HepG2 (cell line): Measurements from ENCODE around the gene SNHG17. TPM values are rescaled to one million over a fixed set of nuclear protein-coding genes. Genes with fewer than 3 reads are reported as not detected.
A peak's percentile ranks its signal among the peaks of the same experiment; 100 is the strongest.

ENCODE experiments used
- ATAC-seq: fragments of 200-7000 bp; cut with Tn5 transposase; 3 replicates; pipeline ENCODE4 v1.9.1; 2020; ENCODE audit warnings: mild to moderate bottlenecking, moderate library complexity
- BruUV-seq: library from RNA; stranded (reverse); fragments of 400-500 nt; replicated peaks from 2 replicates; lab custom pipeline; 2021; lab: Mats Ljungman, UMichigan
- CTCF ChIA-PET: fragments of 300-600 bp; formaldehyde crosslinking; extraction: SDS; loops from one replicate; lab custom pipeline; 2021; ENCODE audit warnings: low total read pairs, inconsistent platforms, low intra/inter-chr PET ratio; lab: Yijun Ruan, JAX
- POLR2A ChIA-PET: fragments of 350-600 bp; sonication (Branson Sonifier 250); formaldehyde crosslinking; loops from one replicate; lab custom pipeline; 2020; ENCODE audit warnings: antibody characterized with exemption, inconsistent platforms; lab: Yijun Ruan, JAX
- DNase-seq: peaks from one replicate; pipeline ENCODE4 v3.0.0-alpha.2; 2015; ENCODE audit warnings: low spot score
- FAIRE-seq: peaks from 3 replicates; lab custom pipeline; 2011; peaks lifted over from hg19 to GRCh38; lab: Jason Lieb, UNC
- H2AFZ ChIP-seq: one replicate; pipeline ENCODE4 v1.6.1; 2011; ENCODE audit warnings: low read length, inconsistent platforms
- H3K27ac ChIP-seq: fragments of 300-600 bp; 3 replicates; pipeline ENCODE4 v1.8.0; 2011; ENCODE audit warnings: mixed run types, mild to moderate bottlenecking, mixed read lengths, low read length, inconsistent platforms; ENCODE audit not compliant: insufficient read depth; ENCODE audit errors: extremely low read length
- H3K27me3 ChIP-seq, 2 experiments: fragments of 200-600 bp in 1 of 2; 2 replicates in 1 of 2; 3 replicates in 1 of 2; pipeline versions ENCODE4 v1.6.0 to v1.8.0; 2011; ENCODE audit warnings: low read length in 2 of 2, mild to moderate bottlenecking in 2 of 2, moderate library complexity in 2 of 2, inconsistent platforms in 1 of 2; ENCODE audit not compliant: insufficient read depth in 2 of 2, control insufficient read depth in 1 of 2
- H3K36me3 ChIP-seq, 2 experiments: fragments of 200-600 bp in 1 of 2; replicated peaks in 1 of 2; 2 replicates in 1 of 2; 3 replicates in 1 of 2; pipeline versions ENCODE4 v1.5.1 to v1.8.0; 2011; ENCODE audit warnings: low read length in 2 of 2, inconsistent platforms in 1 of 2; ENCODE audit not compliant: insufficient read depth in 2 of 2, control insufficient read depth in 1 of 2
- H3K4me1 ChIP-seq: 2 replicates; pipeline ENCODE4 v1.5.1; 2012; ENCODE audit warnings: low read length, inconsistent platforms; ENCODE audit not compliant: insufficient read depth
- H3K4me2 ChIP-seq: 2 replicates; pipeline ENCODE4 v1.6.0; 2011; ENCODE audit warnings: low read depth, low read length, inconsistent platforms
- H3K4me3 ChIP-seq, 3 experiments: fragments of 200-600 bp in 1 of 3; sonication (generic), shearing (Covaris generic) in 1 of 3; replicated peaks in 1 of 3; 2 replicates each; pipeline ENCODE4 v1.5.1; 2011 to 2016; ENCODE audit warnings: low read length in 3 of 3, inconsistent platforms in 2 of 3, low read depth in 2 of 3, mild to moderate bottlenecking in 2 of 3, control low read depth in 1 of 3, mixed read lengths in 1 of 3; ENCODE audit not compliant: insufficient read depth in 1 of 3
- H3K79me2 ChIP-seq: one replicate; pipeline ENCODE4 v1.6.1; 2011; ENCODE audit warnings: low read length, inconsistent platforms; ENCODE audit not compliant: insufficient read depth
- H3K9ac ChIP-seq: 2 replicates; pipeline ENCODE4 v1.6.0; 2011; ENCODE audit warnings: mild to moderate bottlenecking, low read depth, low read length, inconsistent platforms; ENCODE audit not compliant: insufficient read depth
- H3K9me3 ChIP-seq: 2 replicates; pipeline ENCODE4 v1.5.1; 2012; ENCODE audit warnings: mild to moderate bottlenecking, low read length
- H4K20me1 ChIP-seq: 2 replicates; pipeline ENCODE4 v1.6.0; 2011; ENCODE audit warnings: inconsistent platforms, mild to moderate bottlenecking, low read length, moderate library complexity; ENCODE audit not compliant: insufficient read depth
- FLYWCH1 ChIP-seq: sonication (generic); formaldehyde crosslinking; IDR thresholded peaks from 2 replicates; pipeline ENCODE4 v1.8.1; 2023; ENCODE audit warnings: mild to moderate bottlenecking, missing genetic modification reagents
- KDM6A ChIP-seq: IDR thresholded peaks from 2 replicates; pipeline ENCODE4 v1.6.1; 2016; ENCODE audit warnings: low read depth
- LCORL ChIP-seq, 2 experiments: fragments of 450-650 bp in 1 of 2; sonication (generic) in 1 of 2; formaldehyde crosslinking in 1 of 2; IDR thresholded peaks; 2 replicates each; pipeline versions ENCODE4 v1.5.0 to v1.6.1; 2017 to 2020; ENCODE audit warnings: antibody characterized with exemption in 1 of 2, missing genetic modification reagents in 1 of 2
- MTF2 ChIP-seq: sonication (generic); formaldehyde crosslinking; IDR thresholded peaks from 2 replicates; pipeline ENCODE4 v1.5.0; 2020; ENCODE audit warnings: missing genetic modification reagents, borderline replicate concordance
- NR3C1 ChIP-seq: sonication (generic); formaldehyde crosslinking; IDR thresholded peaks from 2 replicates; pipeline ENCODE4 v1.4.0; 2020; ENCODE audit warnings: missing genetic modification reagents
- ZNF264 ChIP-seq: sonication (generic); formaldehyde crosslinking; IDR thresholded peaks from 2 replicates; pipeline ENCODE4 v1.4.0; 2020; ENCODE audit warnings: missing genetic modification reagents
- ZNF354B ChIP-seq: sonication (generic); formaldehyde crosslinking; IDR thresholded peaks from 2 replicates; pipeline ENCODE4 v1.8.0; 2022; ENCODE audit warnings: mild to moderate bottlenecking, missing genetic modification reagents
- WGBS: methylation state at CpG from one replicate; pipeline ENCODE4 v1.1.6; 2017; ENCODE audit warnings: low lambda C conversion rate; 5-methylcytosine and 5-hydroxymethylcytosine counted together
- in situ Hi-C: cut with HindIII; loops from 2 replicates; pipeline ENCODE4 v1.10.0; 2017; ENCODE audit warnings: low pct_unique_long_range_greater_than_20kb; ENCODE audit not compliant: extremely low pct_ligation_motif_present
- intact Hi-C: fragments of 100-400 bp; cut with micrococcal nuclease; formaldehyde crosslinking; loops from one replicate; pipeline ENCODE4 v1.10.0; 2022; ENCODE audit not compliant: unreplicated experiment
- polyA plus RNA-seq, 8 experiments: library from polyadenylated mRNA; depleted of rRNA in 3 of 8; stranded (reverse) in 7 of 8; unstranded in 1 of 8; fragments of >200 nt; fragmentation: Illumina TruSeq in 4 of 8; extraction: Trizol in 4 of 8; gene quantifications; 2 replicates each; pipeline versions ENCODE4 v1.2.1 to v1.2.3, GENCODE V29; 2011 to 2016; ENCODE audit warnings: low read depth in 4 of 8, missing spikeins in 1 of 8, mixed read lengths in 1 of 8; ENCODE audit not compliant: insufficient read depth in 1 of 8
- total RNA-seq, 5 experiments: library from RNA; depleted of rRNA; stranded (reverse); fragments of >200 nt; fragmentation: Illumina TruSeq; extraction: Trizol; gene quantifications; 2 replicates each; pipeline ENCODE4 v1.2.3, GENCODE V29; 2016; ENCODE audit warnings: low read depth in 1 of 5
- TF ChIP-seq, protein P1 (sequence below): IDR thresholded peaks from 2 replicates; pipeline ENCODE4 v1.6.1; 2018; ENCODE audit warnings: missing genetic modification reagents
- TF ChIP-seq, protein P2 (sequence below): sonication (generic); formaldehyde crosslinking; IDR thresholded peaks from 2 replicates; pipeline ENCODE4 v1.5.0; 2020; ENCODE audit warnings: missing genetic modification reagents
- TF ChIP-seq, protein P3 (sequence below): sonication (generic); formaldehyde crosslinking; IDR thresholded peaks from 2 replicates; pipeline ENCODE4 v1.4.0; 2020; ENCODE audit warnings: missing genetic modification reagents
- TF ChIP-seq, protein P4 (sequence below): sonication (generic); formaldehyde crosslinking; IDR thresholded peaks from 2 replicates; pipeline ENCODE4 v1.4.0; 2020; ENCODE audit warnings: mild to moderate bottlenecking, missing genetic modification reagents

SNHG17 gene
- total and polyA plus RNA-seq, 2 of the 13 experiments (the other 11 are each of a cell fraction or from before 2014, with no cell fraction given), result 26.2 to 41.2 TPM

DNA sequence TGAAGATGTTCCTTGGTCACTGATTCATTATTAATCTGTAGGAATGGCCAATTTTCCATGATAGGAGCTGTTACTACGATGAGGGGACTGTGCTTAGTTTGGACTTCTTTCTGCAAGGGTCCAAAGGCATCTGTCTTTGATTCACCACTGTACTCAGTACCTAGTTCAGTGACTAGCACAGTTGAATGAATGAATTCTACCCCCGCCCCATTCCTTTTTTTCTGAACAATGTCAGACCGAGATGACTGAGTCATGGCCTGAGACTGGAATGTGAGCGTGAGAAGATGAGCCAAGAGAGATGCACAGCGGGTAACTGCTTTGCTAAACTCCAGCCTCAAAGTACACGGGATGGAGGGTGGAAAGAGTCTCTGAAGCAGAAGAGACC lies 419 bp upstream of the SNHG17 start:
- in situ Hi-C loops (loop anchor here (5.0 to 25.0 kb wide), 2 partner anchors 37 to 302 kb away; partner anchors contain the start of genes ACTR5 and RALGAPB), intact Hi-C loops (loop anchor here (1.0 to 10.0 kb wide), 3 partner anchors 11 to 879 kb away; partner anchors contain the start of gene RALGAPB)
- no peaks in the 10 kb centered on the region for H3K9me3 ChIP-seq
- FAIRE-seq (no peak), DNase-seq (no peak), ATAC-seq (peak; percentile 2; the same call in 2 of the 3 replicates)
- peaks cover 37% of the 10 kb centered on the region for H4K20me1 ChIP-seq
- H3K79me2 ChIP-seq, result peaks cover 46% of the 10 kb centered on the region
- peak overlapping the region; percentile 73 for H2AFZ ChIP-seq
- no peak overlapping the region for H3K4me3 ChIP-seq
- peaks cover 42% of the 10 kb centered on the region for H3K4me1 ChIP-seq
- peak overlapping the region; percentile 94 for H3K4me2 ChIP-seq
- peaks cover 0 to 4% of the 10 kb centered on the region in 2 experiments; a peak in 1 of 5 replicates for H3K27me3 ChIP-seq
- no TSS peak for BruUV-seq
- no peak overlapping the region for H3K9ac ChIP-seq
- no peak overlapping the region for H3K27ac ChIP-seq
- POLR2A ChIA-PET, result interaction anchor here (0.7 to 7.1 kb wide), 20 partner anchors 8 to 478 kb away, joined by 3 to 294 read pairs (median 4); partner anchors contain the start of genes ACTR5, RALGAPB, RPRD1B and TTI1
- CTCF ChIA-PET, result interaction anchor here (1.9 to 5.3 kb wide), 3 partner anchors 8 to 37 kb away, joined by 7 to 314 read pairs (median 20); partner anchors contain the start of gene RALGAPB
- H3K36me3 ChIP-seq, result peaks cover 27 to 35% of the 10 kb centered on the region in 2 experiments
- whole genome bisulfite sequencing, result 24% methylated on average over 6 of the region's 6 CpGs
- TF ChIP-seq KDM6A (0 out of 2 replicates have a peak, but pooled peaks have one; percentile 17), LCORL (IDR thresholded peaks at IDR 0.05) (no peak), LCORL (CRISPR knock-in tag; IDR thresholded peaks at IDR 0.05) (no peak; the same call in 1 of the 2 replicates), ZNF264 (CRISPR knock-in tag) (no peak), ZNF354B (CRISPR knock-in tag) (0 out of 2 replicates have a peak, but pooled peaks have one; percentile 11), NR3C1 (CRISPR knock-in tag) (peak; percentile 39; the same call in 1 of the 2 replicates), MTF2 (CRISPR knock-in tag) (peak; percentile 47; the same call in 1 of the 2 replicates), FLYWCH1 (CRISPR knock-in tag) (no peak)
- TF ChIP-seq, protein P1, sequence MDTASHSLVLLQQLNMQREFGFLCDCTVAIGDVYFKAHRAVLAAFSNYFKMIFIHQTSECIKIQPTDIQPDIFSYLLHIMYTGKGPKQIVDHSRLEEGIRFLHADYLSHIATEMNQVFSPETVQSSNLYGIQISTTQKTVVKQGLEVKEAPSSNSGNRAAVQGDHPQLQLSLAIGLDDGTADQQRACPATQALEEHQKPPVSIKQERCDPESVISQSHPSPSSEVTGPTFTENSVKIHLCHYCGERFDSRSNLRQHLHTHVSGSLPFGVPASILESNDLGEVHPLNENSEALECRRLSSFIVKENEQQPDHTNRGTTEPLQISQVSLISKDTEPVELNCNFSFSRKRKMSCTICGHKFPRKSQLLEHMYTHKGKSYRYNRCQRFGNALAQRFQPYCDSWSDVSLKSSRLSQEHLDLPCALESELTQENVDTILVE (CRISPR knock-in tag), result no peak
- TF ChIP-seq, protein P2, sequence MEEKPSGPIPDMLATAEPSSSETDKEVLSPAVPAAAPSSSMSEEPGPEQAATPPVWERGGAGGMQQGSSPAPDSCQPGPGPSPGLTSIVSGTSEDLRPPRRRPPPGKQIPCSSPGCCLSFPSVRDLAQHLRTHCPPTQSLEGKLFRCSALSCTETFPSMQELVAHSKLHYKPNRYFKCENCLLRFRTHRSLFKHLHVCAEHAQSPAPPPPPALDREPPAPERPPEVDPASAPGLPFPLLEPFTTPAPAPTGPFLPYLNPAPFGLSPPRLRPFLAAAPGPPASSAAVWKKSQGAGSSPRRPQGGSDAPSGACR (CRISPR knock-in tag), result peak; percentile 5; the same call in 1 of the 2 replicates
- TF ChIP-seq, protein P3, sequence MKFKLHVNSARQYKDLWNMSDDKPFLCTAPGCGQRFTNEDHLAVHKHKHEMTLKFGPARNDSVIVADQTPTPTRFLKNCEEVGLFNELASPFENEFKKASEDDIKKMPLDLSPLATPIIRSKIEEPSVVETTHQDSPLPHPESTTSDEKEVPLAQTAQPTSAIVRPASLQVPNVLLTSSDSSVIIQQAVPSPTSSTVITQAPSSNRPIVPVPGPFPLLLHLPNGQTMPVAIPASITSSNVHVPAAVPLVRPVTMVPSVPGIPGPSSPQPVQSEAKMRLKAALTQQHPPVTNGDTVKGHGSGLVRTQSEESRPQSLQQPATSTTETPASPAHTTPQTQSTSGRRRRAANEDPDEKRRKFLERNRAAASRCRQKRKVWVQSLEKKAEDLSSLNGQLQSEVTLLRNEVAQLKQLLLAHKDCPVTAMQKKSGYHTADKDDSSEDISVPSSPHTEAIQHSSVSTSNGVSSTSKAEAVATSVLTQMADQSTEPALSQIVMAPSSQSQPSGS (CRISPR knock-in tag), result no peak
- TF ChIP-seq, protein P4, sequence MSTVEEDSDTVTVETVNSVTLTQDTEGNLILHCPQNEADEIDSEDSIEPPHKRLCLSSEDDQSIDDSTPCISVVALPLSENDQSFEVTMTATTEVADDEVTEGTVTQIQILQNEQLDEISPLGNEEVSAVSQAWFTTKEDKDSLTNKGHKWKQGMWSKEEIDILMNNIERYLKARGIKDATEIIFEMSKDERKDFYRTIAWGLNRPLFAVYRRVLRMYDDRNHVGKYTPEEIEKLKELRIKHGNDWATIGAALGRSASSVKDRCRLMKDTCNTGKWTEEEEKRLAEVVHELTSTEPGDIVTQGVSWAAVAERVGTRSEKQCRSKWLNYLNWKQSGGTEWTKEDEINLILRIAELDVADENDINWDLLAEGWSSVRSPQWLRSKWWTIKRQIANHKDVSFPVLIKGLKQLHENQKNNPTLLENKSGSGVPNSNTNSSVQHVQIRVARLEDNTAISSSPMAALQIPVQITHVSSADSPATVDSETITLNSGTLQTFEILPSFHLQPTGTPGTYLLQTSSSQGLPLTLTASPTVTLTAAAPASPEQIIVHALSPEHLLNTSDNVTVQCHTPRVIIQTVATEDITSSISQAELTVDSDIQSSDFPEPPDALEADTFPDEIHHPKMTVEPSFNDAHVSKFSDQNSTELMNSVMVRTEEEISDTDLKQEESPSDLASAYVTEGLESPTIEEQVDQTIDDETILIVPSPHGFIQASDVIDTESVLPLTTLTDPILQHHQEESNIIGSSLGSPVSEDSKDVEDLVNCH (CRISPR knock-in tag), result peak; percentile 11; the same call in 1 of the 2 replicates
- TF ChIP-seq, all 625 proteins: peak for 6
